ENCODE data around the gene MCOLN1. TPM values are rescaled to one million over a fixed set of nuclear protein-coding genes. Genes with fewer than 3 reads are reported as not detected.

MCOLN1 gene
- total and polyA plus RNA-seq, 4 donors, result 10.9 to 17.0 (median 13.7) TPM

DNA sequence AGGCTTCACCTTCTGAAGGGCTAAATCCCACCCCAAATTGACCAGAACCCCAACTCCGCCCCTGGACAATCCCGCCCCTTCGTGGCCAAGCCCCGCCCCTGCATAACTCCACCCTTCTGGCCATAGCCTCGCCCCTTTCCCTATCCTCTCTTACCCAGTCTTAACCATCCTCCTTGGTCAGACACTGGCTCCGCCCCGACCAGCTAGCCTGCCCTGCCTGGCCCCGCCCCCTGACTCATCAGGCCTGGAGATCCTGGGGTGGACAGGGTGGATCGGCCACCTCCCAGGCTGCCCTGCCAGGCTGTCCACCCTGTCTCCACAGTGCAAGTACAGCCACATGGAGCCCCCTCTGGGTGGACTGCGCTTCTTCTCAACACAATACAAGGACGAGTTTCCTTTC lies 14.5 kb upstream of the MCOLN1 start:
- H3K36me3 ChIP-seq (ENCODE audit: control insufficient read depth in 4 of 4, insufficient read depth in 3 of 4, low read depth in 1 of 4, low read length in 3 of 4), result no peaks in the 10 kb centered on the region
- TF ChIP-seq RXRA (IDR thresholded peaks at IDR 0.05) (no peak), HNF4A (conservative IDR thresholded peaks at IDR 0.05) (no peak), FOXA2 (IDR thresholded peaks at IDR 0.05) (no peak), FOXA1 (IDR thresholded peaks at IDR 0.05) (no peak), TAF1 (conservative IDR thresholded peaks at IDR 0.05) (no peak), YY1 (IDR thresholded peaks at IDR 0.05) (no peak), GABPA (IDR thresholded peaks at IDR 0.05 in 1 of 2, conservative IDR thresholded peaks at IDR 0.05 in 1 of 2) (no peak), HNF4G (IDR thresholded peaks at IDR 0.05) (no peak), NR2F2 (IDR thresholded peaks at IDR 0.05) (no peak), RAD21 (IDR thresholded peaks at IDR 0.05) (no peak), SP1 (IDR thresholded peaks at IDR 0.05) (no peak), EGR1 (IDR thresholded peaks at IDR 0.05; ENCODE audit: low read depth in 2 of 2) (no peak)
- TF ChIP-seq, protein P1, sequence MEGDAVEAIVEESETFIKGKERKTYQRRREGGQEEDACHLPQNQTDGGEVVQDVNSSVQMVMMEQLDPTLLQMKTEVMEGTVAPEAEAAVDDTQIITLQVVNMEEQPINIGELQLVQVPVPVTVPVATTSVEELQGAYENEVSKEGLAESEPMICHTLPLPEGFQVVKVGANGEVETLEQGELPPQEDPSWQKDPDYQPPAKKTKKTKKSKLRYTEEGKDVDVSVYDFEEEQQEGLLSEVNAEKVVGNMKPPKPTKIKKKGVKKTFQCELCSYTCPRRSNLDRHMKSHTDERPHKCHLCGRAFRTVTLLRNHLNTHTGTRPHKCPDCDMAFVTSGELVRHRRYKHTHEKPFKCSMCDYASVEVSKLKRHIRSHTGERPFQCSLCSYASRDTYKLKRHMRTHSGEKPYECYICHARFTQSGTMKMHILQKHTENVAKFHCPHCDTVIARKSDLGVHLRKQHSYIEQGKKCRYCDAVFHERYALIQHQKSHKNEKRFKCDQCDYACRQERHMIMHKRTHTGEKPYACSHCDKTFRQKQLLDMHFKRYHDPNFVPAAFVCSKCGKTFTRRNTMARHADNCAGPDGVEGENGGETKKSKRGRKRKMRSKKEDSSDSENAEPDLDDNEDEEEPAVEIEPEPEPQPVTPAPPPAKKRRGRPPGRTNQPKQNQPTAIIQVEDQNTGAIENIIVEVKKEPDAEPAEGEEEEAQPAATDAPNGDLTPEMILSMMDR (IDR thresholded peaks at IDR 0.05; ENCODE audit: low read depth, low read length, missing input control), result no peak
- TF ChIP-seq, protein P2, sequence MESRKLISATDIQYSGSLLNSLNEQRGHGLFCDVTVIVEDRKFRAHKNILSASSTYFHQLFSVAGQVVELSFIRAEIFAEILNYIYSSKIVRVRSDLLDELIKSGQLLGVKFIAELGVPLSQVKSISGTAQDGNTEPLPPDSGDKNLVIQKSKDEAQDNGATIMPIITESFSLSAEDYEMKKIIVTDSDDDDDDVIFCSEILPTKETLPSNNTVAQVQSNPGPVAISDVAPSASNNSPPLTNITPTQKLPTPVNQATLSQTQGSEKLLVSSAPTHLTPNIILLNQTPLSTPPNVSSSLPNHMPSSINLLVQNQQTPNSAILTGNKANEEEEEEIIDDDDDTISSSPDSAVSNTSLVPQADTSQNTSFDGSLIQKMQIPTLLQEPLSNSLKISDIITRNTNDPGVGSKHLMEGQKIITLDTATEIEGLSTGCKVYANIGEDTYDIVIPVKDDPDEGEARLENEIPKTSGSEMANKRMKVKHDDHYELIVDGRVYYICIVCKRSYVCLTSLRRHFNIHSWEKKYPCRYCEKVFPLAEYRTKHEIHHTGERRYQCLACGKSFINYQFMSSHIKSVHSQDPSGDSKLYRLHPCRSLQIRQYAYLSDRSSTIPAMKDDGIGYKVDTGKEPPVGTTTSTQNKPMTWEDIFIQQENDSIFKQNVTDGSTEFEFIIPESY (IDR thresholded peaks at IDR 0.05), result no peak
- TF ChIP-seq, protein P3, sequence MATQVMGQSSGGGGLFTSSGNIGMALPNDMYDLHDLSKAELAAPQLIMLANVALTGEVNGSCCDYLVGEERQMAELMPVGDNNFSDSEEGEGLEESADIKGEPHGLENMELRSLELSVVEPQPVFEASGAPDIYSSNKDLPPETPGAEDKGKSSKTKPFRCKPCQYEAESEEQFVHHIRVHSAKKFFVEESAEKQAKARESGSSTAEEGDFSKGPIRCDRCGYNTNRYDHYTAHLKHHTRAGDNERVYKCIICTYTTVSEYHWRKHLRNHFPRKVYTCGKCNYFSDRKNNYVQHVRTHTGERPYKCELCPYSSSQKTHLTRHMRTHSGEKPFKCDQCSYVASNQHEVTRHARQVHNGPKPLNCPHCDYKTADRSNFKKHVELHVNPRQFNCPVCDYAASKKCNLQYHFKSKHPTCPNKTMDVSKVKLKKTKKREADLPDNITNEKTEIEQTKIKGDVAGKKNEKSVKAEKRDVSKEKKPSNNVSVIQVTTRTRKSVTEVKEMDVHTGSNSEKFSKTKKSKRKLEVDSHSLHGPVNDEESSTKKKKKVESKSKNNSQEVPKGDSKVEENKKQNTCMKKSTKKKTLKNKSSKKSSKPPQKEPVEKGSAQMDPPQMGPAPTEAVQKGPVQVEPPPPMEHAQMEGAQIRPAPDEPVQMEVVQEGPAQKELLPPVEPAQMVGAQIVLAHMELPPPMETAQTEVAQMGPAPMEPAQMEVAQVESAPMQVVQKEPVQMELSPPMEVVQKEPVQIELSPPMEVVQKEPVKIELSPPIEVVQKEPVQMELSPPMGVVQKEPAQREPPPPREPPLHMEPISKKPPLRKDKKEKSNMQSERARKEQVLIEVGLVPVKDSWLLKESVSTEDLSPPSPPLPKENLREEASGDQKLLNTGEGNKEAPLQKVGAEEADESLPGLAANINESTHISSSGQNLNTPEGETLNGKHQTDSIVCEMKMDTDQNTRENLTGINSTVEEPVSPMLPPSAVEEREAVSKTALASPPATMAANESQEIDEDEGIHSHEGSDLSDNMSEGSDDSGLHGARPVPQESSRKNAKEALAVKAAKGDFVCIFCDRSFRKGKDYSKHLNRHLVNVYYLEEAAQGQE (IDR thresholded peaks at IDR 0.05), result no peak
- TF ChIP-seq, protein P4, sequence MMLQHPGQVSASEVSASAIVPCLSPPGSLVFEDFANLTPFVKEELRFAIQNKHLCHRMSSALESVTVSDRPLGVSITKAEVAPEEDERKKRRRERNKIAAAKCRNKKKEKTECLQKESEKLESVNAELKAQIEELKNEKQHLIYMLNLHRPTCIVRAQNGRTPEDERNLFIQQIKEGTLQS (IDR thresholded peaks at IDR 0.05), result no peak
- no peaks in the 10 kb centered on the region for H3K9me3 ChIP-seq (ENCODE audit: control insufficient read depth in 4 of 4, low read length in 3 of 4)
- peak; percentile 90 for DNase-seq (ENCODE audit: low spot score)
- WGBS, result 55% methylated on average over 11 of the region's 11 CpGs
- no peaks in the 10 kb centered on the region for H3K27me3 ChIP-seq (ENCODE audit: control insufficient read depth in 4 of 4, insufficient read depth in 4 of 4, low read length in 3 of 4)
- peaks cover 0 to 3% (median 0%) of the 10 kb centered on the region in 4 donors for H3K4me1 ChIP-seq (ENCODE audit: control insufficient read depth in 4 of 4, insufficient read depth in 4 of 4, low read length in 3 of 4)
- no peak overlapping the region for H3K4me3 ChIP-seq (ENCODE audit: low read depth in 1 of 3, low read length in 3 of 3)
- no peak overlapping the region for H3K27ac ChIP-seq (ENCODE audit: low read depth in 1 of 2, low read length in 2 of 2)
- H3K9ac ChIP-seq (ENCODE audit: low read depth in 1 of 2, low read length in 2 of 2), result no peak overlapping the region

DNA sequence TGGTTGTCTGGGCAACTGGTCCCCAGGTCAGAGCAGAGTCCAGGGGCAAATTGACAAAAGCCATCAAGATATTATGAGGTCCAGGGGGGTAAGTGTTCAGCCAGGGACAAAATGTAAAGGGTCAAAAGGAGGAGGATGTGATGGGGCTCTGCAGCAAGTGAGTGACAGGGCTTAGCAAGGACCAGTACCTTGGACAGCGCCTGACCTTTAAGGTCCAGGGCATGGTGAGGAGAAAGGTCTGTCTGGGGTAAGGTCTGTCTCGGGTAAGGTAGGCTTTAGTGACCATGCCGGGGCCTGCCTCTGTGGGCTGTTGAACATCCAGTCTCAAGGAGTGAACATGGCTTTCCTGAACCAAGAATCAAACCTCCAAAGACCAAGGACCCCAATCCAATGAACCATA lies 12.8 kb upstream of the MCOLN1 start:
- no peaks in the 10 kb centered on the region for H3K9me3 ChIP-seq (ENCODE audit: control insufficient read depth in 4 of 4, low read length in 3 of 4)
- H3K27me3 ChIP-seq (ENCODE audit: control insufficient read depth in 4 of 4, insufficient read depth in 4 of 4, low read length in 3 of 4), result no peaks in the 10 kb centered on the region
- H3K27ac ChIP-seq (ENCODE audit: low read depth in 1 of 2, low read length in 2 of 2), result no peak overlapping the region
- no peak for DNase-seq (ENCODE audit: low spot score)
- no peaks in the 10 kb centered on the region for H3K36me3 ChIP-seq (ENCODE audit: control insufficient read depth in 4 of 4, insufficient read depth in 3 of 4, low read depth in 1 of 4, low read length in 3 of 4)
- H3K4me1 ChIP-seq (ENCODE audit: control insufficient read depth in 4 of 4, insufficient read depth in 4 of 4, low read length in 3 of 4), result peaks cover 0 to 3% (median 0%) of the 10 kb centered on the region in 4 donors
- no peak overlapping the region for H3K9ac ChIP-seq (ENCODE audit: low read depth in 1 of 2, low read length in 2 of 2)
- 30% methylated on average over 3 of the region's 3 CpGs for WGBS
- TF ChIP-seq, protein P3 (IDR thresholded peaks at IDR 0.05), result peak; percentile 98
- TF ChIP-seq, protein P2 (IDR thresholded peaks at IDR 0.05), result no peak
- no peak for TF ChIP-seq SP1 (IDR thresholded peaks at IDR 0.05)
- TF ChIP-seq FOXA1 (IDR thresholded peaks at IDR 0.05), result no peak
- TF ChIP-seq, protein P4 (IDR thresholded peaks at IDR 0.05), result no peak
- no peak overlapping the region for H3K4me3 ChIP-seq (ENCODE audit: low read depth in 1 of 3, low read length in 3 of 3)

All from liver (tissue), 9 donors.